ENCODE data around the gene UGDH. TPM values are rescaled to one million over a fixed set of nuclear protein-coding genes. Genes with fewer than 3 reads are reported as not detected.
"Not testable (repeated sequence)": the region's sequence is repeated elsewhere in the genome, so short reads cannot be mapped to it uniquely, and the experiment has no call there.

The UGDH gene
- 46.2 TPM for total RNA-seq

GRCh38 chr4:39527296-39528060 lies at the start of gene UGDH:
UGDH (minus strand) TSS chr4:39527439; CDS start chr4:39521512, 5,927 bp downstream.
- DNase-seq = peak; percentile 97

- no peak for DNase-seq
Observed at GRCh38 chr4:39574946-39575345, 47.7 kb upstream of the UGDH start.

GRCh38 chr4:39571504-39571903 lies 44.3 kb upstream of the UGDH start:
- no peak for DNase-seq

- no peak for DNase-seq
Observed at GRCh38 chr4:39571054-39571453, 43.8 kb upstream of the UGDH start.

- no peak for DNase-seq
Observed at GRCh38 chr4:39569209-39569608, 42.0 kb upstream of the UGDH start.

- no peak for DNase-seq
Observed at GRCh38 chr4:39568805-39569204, 41.6 kb upstream of the UGDH start.

GRCh38 chr4:39565878-39566600 lies 38.8 kb upstream of the UGDH start:
- DNase-seq = no peak

GRCh38 chr4:39563346-39563847 lies 36.2 kb upstream of the UGDH start:
- DNase-seq = no peak

- no peak for DNase-seq
Observed at GRCh38 chr4:39562792-39563191, 35.6 kb upstream of the UGDH start.

- DNase-seq = no peak
Observed at GRCh38 chr4:39559626-39560025, 32.4 kb upstream of the UGDH start.

GRCh38 chr4:39555472-39555871 lies 28.2 kb upstream of the UGDH start:
- DNase-seq = no peak

GRCh38 chr4:39548425-39549067 lies 21.3 kb upstream of the UGDH start:
- DNase-seq = no peak

GRCh38 chr4:39544580-39545315 lies 17.5 kb upstream of the UGDH start:
- no peak for DNase-seq

GRCh38 chr4:39544080-39544479 lies 16.8 kb upstream of the UGDH start:
- DNase-seq = not testable (repeated sequence)

GRCh38 chr4:39543034-39543433 lies 15.8 kb upstream of the UGDH start:
- no peak for DNase-seq

GRCh38 chr4:39542611-39543012 lies 15.4 kb upstream of the UGDH start:
- no peak for DNase-seq

GRCh38 chr4:39541987-39542610 lies 14.9 kb upstream of the UGDH start:
- no peak for DNase-seq

GRCh38 chr4:39539089-39539611 lies 11.9 kb upstream of the UGDH start:
- no peak for DNase-seq

- no peak for DNase-seq
Observed at GRCh38 chr4:39533541-39533940, 6.3 kb upstream of the UGDH start.

GRCh38 chr4:39532237-39532636 lies 5.0 kb upstream of the UGDH start:
- DNase-seq = not testable (repeated sequence)

- no peak for DNase-seq
Observed at GRCh38 chr4:39530682-39531081, 3.4 kb upstream of the UGDH start.

- no peak for DNase-seq
Observed at GRCh38 chr4:39529534-39529933, 2.3 kb upstream of the UGDH start.
